BJ (cell line): ENCODE results near the gene SV2B. TPM values are rescaled to one million over a fixed set of nuclear protein-coding genes. Genes with fewer than 3 reads are reported as not detected.

Source experiments
- polyA plus RNA-seq: library from polyadenylated mRNA; depleted of rRNA; stranded (reverse); fragments of >200 nt; gene quantifications from 2 replicates; pipeline ENCODE4 v1.2.3, GENCODE V29; 2011; rRNA removed

SV2B gene
- polyA plus RNA-seq, 1 experiment, result not detected

Other genes starting within 250 kb of the SV2B start
- gene FURIN, start 231.7 kb upstream of the SV2B start, polyA plus RNA-seq, result 19.6 and 30.9 TPM in 2 replicates
- 6.9 and 11.1 TPM in 2 replicates for gene FES, start 215.8 kb upstream of the SV2B start, polyA plus RNA-seq
- gene MAN2A2, start 197.0 kb upstream of the SV2B start, polyA plus RNA-seq, result 7.2 and 40.4 TPM in 2 replicates
- gene HDDC3, start 167.7 kb upstream of the SV2B start, polyA plus RNA-seq, result 12.3 and 12.4 TPM in 2 replicates
- gene UNC45A, start 165.0 kb upstream of the SV2B start, polyA plus RNA-seq, result 69.8 and 93.8 TPM in 2 replicates
- gene RCCD1, start 145.4 kb upstream of the SV2B start, polyA plus RNA-seq, result 7.0 and 9.6 TPM in 2 replicates
- 173 and 199 TPM in 2 replicates for gene PRC1, start 105.7 kb upstream of the SV2B start, polyA plus RNA-seq
- gene VPS33B, start 77.7 kb upstream of the SV2B start, polyA plus RNA-seq, result 12.7 and 15.5 TPM in 2 replicates